Progenitor cell of endocrine pancreas (in vitro differentiated cells): ENCODE results near the gene EZH2. TPM values are rescaled to one million over a fixed set of nuclear protein-coding genes. Genes with fewer than 3 reads are reported as not detected.

Experiments
- DNase-seq: peaks from one replicate; pipeline ENCODE4 v3.0.0; 2021; ENCODE audit warnings: low spot score; ENCODE audit not compliant: unreplicated experiment
- H3K27ac Mint-ChIP-seq: 2 replicates; pipeline ENCODE4 v1.8.0; 2021; ENCODE audit warnings: mild to moderate bottlenecking, moderate library complexity, mixed read lengths
- H3K27me3 Mint-ChIP-seq: 2 replicates; pipeline ENCODE4 v1.8.0; 2021; ENCODE audit warnings: mixed read lengths
- H3K36me3 Mint-ChIP-seq: 2 replicates; pipeline ENCODE4 v1.8.0; 2022; ENCODE audit warnings: mixed read lengths; ENCODE audit not compliant: insufficient read depth
- H3K4me1 Mint-ChIP-seq: 2 replicates; pipeline ENCODE4 v1.8.0; 2021; ENCODE audit warnings: low read depth, mixed read lengths
- H3K4me3 Mint-ChIP-seq: 2 replicates; pipeline ENCODE4 v1.8.0; 2021; ENCODE audit warnings: low read depth, mild to moderate bottlenecking, moderate library complexity, mixed read lengths
- H3K9me3 Mint-ChIP-seq: 2 replicates; pipeline ENCODE4 v1.8.0; 2021; ENCODE audit warnings: low read depth, mixed read lengths
- total RNA-seq: library from RNA; stranded (reverse); gene quantifications from 2 replicates; pipeline ENCODE4 v1.2.1, GENCODE V29; 2021
- TF ChIP-seq, protein P1 (sequence below): fragments of 200-600 bp; sonication (generic); IDR thresholded peaks from one replicate; pipeline ENCODE4 v1.5.0; 2021; ENCODE audit warnings: antibody characterized with exemption, mild to moderate bottlenecking; ENCODE audit not compliant: unreplicated experiment

The EZH2 gene
- total RNA-seq, 1 donor from 2014 or later = 57.6 TPM

DNA sequence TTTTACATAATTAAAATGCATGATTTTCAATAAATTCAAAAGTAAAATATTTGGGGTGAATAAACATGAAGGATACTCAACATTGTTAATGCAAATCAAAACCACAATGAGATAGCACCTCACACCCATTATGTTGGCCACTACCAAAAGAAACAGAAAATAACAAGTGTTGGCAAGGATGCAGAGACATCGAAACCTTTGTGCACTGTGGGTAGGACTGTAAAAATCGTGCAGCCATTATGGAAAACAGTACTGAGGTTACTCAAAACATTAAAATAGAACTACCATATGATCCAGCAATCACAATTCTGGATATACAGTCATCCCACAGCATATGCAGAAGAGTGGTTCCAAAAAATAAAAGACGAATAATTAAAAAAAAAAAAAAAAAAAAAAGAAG is 13.1 kb downstream of the EZH2 start:
- H3K27me3 Mint-ChIP-seq = no peaks in the 10 kb centered on the region
- H3K4me3 Mint-ChIP-seq = no peak overlapping the region
- DNase-seq = no peak
- H3K27ac Mint-ChIP-seq = no peak overlapping the region
- H3K4me1 Mint-ChIP-seq = peaks cover 4% of the 10 kb centered on the region
- peaks cover 8% of the 10 kb centered on the region for H3K9me3 Mint-ChIP-seq
- TF ChIP-seq, protein P1, sequence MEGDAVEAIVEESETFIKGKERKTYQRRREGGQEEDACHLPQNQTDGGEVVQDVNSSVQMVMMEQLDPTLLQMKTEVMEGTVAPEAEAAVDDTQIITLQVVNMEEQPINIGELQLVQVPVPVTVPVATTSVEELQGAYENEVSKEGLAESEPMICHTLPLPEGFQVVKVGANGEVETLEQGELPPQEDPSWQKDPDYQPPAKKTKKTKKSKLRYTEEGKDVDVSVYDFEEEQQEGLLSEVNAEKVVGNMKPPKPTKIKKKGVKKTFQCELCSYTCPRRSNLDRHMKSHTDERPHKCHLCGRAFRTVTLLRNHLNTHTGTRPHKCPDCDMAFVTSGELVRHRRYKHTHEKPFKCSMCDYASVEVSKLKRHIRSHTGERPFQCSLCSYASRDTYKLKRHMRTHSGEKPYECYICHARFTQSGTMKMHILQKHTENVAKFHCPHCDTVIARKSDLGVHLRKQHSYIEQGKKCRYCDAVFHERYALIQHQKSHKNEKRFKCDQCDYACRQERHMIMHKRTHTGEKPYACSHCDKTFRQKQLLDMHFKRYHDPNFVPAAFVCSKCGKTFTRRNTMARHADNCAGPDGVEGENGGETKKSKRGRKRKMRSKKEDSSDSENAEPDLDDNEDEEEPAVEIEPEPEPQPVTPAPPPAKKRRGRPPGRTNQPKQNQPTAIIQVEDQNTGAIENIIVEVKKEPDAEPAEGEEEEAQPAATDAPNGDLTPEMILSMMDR = no peak
- H3K36me3 Mint-ChIP-seq = peaks cover 5% of the 10 kb centered on the region

GRCh38 chr7:148868378-148868674 is 15.8 kb downstream of the EZH2 start:
- H3K4me1 Mint-ChIP-seq = peaks cover 23% of the 10 kb centered on the region
- no peak overlapping the region for H3K27ac Mint-ChIP-seq
- peaks cover 5% of the 10 kb centered on the region for H3K36me3 Mint-ChIP-seq
- no peak overlapping the region for H3K4me3 Mint-ChIP-seq
- peaks cover 8% of the 10 kb centered on the region for H3K9me3 Mint-ChIP-seq
- no peaks in the 10 kb centered on the region for H3K27me3 Mint-ChIP-seq
- no peak for DNase-seq
- TF ChIP-seq, protein P1 = no peak

GRCh38 chr7:148867596-148868377 is 16.3 kb downstream of the EZH2 start:
- Mint-ChIP-seq H3K9me3 (peaks cover 8% of the 10 kb centered on the region), H3K36me3 (peaks cover 5% of the 10 kb centered on the region), H3K4me1 (peaks cover 27% of the 10 kb centered on the region), H3K27me3 (no peaks in the 10 kb centered on the region), H3K27ac (peak overlapping the region; percentile 57), H3K4me3 (no peak overlapping the region)
- TF ChIP-seq, protein P1 = no peak
- no peak for DNase-seq

DNA sequence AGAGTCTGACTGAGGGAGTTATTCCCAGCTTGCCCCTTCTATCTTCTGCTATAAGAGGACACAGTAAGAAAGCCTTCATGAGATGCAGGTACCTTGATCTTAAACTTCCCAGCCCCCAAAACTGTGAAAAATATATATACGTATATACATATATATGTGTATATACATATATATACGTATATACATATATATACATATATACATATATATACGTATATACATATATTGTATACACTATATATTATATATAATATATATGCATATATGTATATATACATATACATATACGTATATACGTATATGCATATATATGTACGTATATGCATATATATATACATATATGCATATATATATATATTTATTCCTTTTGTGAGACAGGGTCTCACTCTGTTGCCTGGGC is 17.7 kb downstream of the EZH2 start:
- Mint-ChIP-seq H3K4me3 (no peak overlapping the region), H3K27ac (no peak overlapping the region), H3K9me3 (peaks cover 8% of the 10 kb centered on the region), H3K27me3 (no peaks in the 10 kb centered on the region), H3K36me3 (peaks cover 5% of the 10 kb centered on the region), H3K4me1 (peaks cover 37% of the 10 kb centered on the region)
- DNase-seq = no peak
- TF ChIP-seq, protein P1 = no peak

- peak overlapping the region; percentile 27 for H3K27ac Mint-ChIP-seq
- no peak overlapping the region for H3K4me3 Mint-ChIP-seq
- H3K36me3 Mint-ChIP-seq = peaks cover 5% of the 10 kb centered on the region
- H3K27me3 Mint-ChIP-seq = no peaks in the 10 kb centered on the region
- TF ChIP-seq, protein P1 = no peak
- peaks cover 37% of the 10 kb centered on the region for H3K4me1 Mint-ChIP-seq
- H3K9me3 Mint-ChIP-seq = peaks cover 8% of the 10 kb centered on the region
- no peak for DNase-seq
These were observed 18.8 kb downstream of the EZH2 start for GRCh38 chr7:148865283-148865682.
